HG02840 (cell line): Measurements from ENCODE around the gene C12orf60.

Source experiments
- ATAC-seq: cut with Tn5 transposase; IDR thresholded peaks from one replicate; pipeline ENCODE4 v1.9.1; 2021; ENCODE audit warnings: mild to moderate bottlenecking, moderate library complexity, moderate number of reproducible peaks; ENCODE audit not compliant: unreplicated experiment, low FRiP score

C12orf60 gene

DNA sequence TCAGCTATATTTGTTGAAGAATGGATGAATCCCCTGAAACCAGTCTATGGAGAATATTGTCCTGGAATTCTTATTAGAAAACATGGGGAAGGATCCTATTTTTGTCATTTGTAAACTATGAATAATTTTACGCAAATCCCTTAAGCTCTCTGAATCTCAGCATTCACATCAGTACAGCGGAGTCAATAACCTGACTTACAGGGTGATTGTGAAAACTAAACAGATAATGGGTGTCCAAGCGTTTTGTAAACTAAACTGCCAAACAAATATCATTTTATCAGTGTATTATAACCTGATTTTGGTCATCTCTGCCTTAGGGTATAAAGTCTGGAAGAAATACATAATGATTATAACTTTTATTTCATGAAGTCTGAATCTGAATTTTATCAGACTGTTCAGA, 29.9 kb downstream of the C12orf60 start:
- no peak for ATAC-seq

- ATAC-seq: no peak
These were observed 30.5 kb downstream of the C12orf60 start for GRCh38 chr12:14833952-14834351.

DNA sequence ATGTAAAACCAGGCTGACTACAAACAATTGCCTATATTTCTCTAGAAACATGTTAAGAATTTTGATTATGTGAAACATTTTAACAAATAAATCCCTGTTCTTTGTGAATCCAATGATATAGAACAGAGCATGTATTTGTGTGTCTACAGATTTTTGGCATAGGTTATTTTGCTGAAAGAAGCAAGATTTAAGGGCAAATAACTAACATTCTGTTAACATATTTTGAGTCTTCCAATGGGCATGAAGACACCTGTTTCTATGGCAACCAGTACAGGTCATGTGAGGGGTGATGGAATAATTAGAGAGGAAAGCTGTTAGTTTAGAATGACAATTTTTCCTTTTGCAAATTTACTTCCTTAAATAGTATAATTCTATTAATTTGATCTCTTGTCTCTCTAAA, 31.0 kb downstream of the C12orf60 start:
- ATAC-seq: no peak

- ATAC-seq: no peak
These were observed 33.1 kb downstream of the C12orf60 start for GRCh38 chr12:14836336-14837210.

DNA sequence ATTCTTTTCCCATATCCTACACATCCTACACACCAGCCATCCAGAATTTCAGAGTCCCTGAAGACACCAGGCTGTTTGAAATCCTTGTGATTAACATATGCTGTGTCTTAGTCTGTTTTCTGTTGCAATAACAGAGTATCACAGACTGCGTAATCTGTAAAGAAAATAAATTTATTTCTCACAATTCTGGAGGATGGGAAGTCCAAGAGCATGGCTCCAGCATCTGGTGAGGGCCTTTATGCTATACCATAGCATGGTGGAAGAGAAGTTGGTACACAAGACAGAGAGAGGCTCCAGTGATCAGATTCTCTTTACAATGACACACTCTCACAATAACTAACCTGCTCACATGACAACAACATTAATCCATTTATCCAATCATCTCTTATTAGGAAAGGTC, 35.8 kb downstream of the C12orf60 start:
- ATAC-seq: no peak

DNA sequence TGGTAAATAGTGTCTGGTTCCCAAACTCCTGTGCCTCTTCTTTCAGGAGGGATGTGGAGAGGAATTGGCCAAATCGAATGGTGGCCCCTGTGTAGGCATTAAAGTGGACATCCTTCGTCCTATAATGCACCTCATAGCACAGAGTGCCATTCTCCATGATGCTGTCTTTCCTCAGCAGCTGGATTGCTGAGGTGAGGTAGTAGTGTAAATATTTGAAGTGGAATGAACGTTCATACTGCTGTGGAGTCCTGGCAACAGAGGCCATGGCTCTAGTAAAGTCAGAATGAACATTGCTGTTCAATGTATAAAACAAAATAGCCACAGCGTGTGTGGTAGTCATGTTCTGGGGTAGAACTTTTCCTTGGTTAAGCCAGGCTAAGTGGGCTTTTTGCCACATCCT, 37.1 kb downstream of the C12orf60 start:
- no peak for ATAC-seq

- ATAC-seq: no peak
These were observed 38.3 kb downstream of the C12orf60 start for GRCh38 chr12:14841761-14842160.

DNA sequence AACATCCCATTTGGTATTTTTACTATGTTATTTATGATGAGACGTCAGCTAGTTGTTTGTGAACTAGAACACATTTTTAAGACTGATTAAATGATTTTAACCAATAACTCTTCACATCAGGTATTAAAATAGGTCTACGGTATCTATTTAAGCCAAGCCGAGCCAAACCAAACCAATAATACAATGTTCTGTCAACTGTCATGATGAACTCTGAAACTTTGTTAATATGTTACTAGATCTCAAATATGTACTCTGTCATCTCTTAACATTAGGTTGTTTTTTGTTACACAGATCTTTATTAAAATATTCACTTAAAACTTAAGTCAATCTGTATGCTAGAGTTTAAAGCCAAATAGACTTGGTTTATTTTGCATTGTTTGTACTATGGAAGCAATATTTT, 38.8 kb downstream of the C12orf60 start:
- no peak for ATAC-seq

DNA sequence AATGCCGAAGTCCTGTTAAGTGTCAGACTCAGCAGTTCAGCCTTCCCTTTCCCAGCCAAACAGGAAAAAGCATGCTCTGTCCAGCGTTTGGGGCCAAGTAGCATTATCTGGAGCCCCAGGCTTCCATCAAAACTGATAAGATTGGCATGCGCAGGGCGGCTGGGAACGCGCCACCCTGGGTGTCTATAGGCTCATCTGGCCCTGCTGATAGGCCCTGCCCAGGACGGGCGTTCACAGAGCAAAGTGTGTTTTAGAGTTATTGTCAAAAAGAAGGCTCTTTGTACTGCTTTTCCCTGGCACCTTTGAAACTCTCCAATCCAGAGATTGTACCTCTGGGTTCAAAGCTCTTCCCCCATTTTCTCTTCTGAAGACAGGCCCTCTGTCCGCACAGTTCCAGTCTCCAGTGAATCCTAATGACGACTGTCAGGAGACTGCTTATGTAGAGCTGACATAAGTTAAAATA, 40.0 kb downstream of the C12orf60 start, which contains the start of gene ART4:
ART4 (minus strand) TSS at position 102 of the 463 bp plus-strand sequence. CDS start 413 bp downstream, outside the sequence.
- no peak for ATAC-seq

- ATAC-seq: no peak
These were observed 40.9 kb downstream of the C12orf60 start for GRCh38 chr12:14844401-14844800.

DNA sequence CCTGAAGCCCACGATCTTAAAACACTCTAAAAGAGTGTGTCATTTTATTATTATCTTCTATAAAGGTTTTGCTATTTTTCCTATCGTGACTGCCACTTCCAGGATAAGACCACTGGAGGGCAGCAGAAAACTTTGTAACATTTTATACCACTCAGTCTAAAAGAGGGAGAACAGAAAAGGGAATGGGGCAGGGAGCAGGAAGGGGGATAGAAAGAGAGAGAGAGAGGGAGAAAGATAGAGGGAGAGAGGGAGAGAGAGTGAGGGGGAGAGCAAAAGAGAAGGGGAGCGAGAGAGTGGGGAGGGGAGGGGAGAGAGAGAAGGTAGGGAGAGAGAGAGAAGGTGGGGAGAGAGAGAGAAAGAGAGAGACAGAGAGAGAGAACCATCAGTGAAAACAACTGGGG, 41.9 kb downstream of the C12orf60 start:
- no peak for ATAC-seq

DNA sequence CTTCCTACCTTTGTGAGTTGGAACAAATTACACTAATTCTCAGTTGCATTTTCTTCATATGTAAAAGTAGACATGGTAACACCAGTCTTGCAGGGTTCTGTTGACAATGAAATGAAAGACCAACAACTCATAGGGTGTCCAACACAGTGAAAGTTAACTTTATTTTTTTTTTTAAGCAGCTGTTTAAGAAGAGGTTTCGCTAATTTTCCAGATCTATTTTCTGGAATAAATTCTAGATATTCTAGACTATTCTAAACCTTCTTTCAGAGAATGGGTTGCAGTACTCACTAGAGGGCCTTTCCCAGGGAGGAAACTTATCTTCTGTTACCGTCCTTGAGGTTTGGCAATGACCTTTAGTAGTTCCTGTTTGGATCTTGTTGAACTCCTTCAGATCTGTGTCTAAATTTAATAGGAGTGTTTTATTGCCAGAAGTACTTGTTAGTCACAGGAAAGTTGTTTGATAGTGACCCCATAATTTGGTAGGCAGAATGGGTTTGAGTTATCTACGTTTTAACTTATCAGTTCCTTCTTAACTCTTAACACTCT, 42.6 kb downstream of the C12orf60 start:
- ATAC-seq: no peak

- ATAC-seq: no peak
These were observed 43.6 kb downstream of the C12orf60 start for GRCh38 chr12:14846876-14847580.

DNA sequence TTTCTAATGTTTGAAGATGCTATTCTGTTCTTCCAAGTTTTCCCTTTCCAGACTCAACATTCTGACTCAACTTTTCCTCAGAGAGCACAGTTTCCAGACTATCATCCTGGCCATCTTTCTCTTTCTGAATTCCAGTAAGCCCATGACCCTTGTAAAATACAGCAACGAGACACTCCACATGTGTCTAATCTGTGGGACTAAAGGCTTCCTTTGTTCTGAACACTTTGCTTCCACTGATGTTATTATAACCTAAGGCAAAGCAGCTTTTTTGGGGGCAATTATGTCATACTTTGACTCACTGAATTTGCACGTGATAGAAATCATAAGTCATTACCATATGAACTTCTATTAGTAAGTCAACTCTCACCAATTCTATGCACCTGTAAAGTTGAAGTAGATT, 46.2 kb downstream of the C12orf60 start:
- no peak for ATAC-seq

- no peak for ATAC-seq
These were observed 47.6 kb downstream of the C12orf60 start for GRCh38 chr12:14850929-14851663.

- ATAC-seq: no peak
These were observed 49.4 kb downstream of the C12orf60 start for GRCh38 chr12:14852880-14853279.

- no peak for ATAC-seq
These were observed 50.5 kb downstream of the C12orf60 start for GRCh38 chr12:14853961-14854360.

GRCh38 chr12:14854586-14855183, 51.2 kb downstream of the C12orf60 start:
- no peak for ATAC-seq

DNA sequence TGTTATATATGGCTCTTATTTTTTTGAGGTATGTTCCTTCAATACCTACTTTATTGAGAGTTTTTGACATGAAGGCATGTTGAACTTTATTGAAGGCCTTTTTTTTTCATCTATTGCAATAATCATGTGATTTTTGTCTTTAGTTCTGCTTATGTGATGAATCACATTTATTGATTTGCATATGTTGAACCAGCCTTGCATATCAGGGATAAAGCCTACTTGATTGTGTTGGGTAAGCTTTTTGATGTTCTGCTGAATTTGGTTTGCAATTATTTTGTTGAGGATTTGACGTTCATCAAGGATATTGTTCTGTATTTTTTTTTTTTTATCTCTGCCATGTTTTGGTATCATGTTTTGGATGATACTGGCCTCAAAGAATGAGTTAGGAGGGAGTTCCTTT, 55.0 kb downstream of the C12orf60 start:
- ATAC-seq: no peak

DNA sequence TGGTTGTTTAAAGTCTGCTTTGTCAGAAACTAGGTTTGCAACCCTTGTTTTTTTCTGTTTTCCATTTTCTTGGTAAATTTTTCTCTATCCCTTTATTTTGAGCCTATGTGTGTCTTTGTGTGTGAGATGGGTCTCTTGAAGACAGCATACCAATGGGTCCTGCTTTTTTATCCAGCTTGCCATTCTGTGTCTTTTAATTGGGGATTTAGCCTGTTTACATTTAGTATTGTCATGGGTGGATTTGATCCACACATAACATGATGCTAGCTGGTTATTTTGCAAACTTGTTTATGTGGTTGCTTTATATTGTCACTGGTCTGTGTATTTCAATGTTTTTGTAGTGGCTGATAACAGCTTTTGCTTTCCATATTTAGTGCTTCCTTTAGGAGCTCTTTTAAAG, 57.0 kb downstream of the C12orf60 start:
- ATAC-seq: no peak
